SIG-M5 treated with dmso at 0.1 percent for 504 hours (cell line): ENCODE results near the gene INPP4B.

Source experiments
- DNase-seq: peaks from one replicate; lab custom pipeline; 2025; ENCODE audit not compliant: unreplicated experiment; lab: John Stamatoyannopoulos, UW

Gene INPP4B

DNA sequence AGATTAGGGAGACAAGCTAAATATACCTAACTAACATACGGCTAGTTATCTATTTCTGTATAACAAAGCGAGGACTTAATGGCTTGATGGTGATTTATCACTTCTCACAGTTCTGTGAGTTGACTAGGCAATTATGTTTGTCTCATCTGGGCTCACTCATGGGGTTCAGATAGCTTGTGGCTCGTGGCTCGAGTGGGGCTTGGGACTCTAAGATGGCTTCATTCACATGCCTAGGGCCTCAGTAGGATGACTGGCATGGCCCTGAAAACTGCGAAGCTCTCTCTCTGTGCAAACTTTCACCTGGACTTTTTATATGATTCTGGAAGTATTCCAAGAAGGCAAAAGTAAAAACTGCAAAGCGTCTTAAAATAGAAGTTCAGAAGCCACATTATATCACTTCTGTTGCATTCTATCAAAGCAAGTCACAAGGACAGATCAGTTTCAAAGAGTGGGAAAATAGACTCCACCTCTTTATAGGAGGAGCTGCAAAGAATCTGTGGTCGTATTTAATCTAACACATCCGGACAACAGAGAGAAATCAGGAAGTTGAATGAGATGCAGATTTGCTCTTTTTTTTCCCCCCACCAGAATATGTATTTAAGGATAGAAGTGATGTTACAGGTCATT is 491.2 kb downstream of the INPP4B start:
- no peak for DNase-seq

- no peak for DNase-seq
Observed at GRCh38 chr4:142354041-142354440, 492.1 kb downstream of the INPP4B start.

DNA sequence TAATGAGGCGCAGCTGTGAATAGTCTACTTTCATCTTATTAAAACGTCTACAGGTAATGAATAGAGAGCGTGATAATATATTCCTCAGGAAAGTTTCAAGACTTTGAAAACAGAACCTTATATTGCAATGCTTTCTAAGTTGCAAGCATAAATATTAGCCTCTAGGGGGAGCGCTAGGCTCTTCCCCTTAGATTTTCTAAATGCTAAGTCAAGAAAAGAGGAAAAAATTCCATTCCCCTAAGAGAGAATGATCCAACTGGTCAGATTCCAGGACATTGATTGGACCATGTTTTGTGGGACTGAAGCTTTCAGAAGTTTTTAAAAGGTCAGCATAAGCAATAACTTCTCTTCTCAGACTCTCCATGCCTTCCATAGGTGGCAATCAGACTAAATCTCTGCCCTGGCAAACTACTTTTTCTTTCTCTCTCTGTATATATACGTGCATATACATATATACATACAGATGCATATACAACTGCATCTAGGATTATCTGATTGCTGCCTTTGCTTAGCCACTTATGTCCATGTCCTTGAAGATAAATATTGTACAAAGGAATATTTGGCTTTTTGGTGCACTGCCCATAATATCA is 492.9 kb downstream of the INPP4B start:
- DNase-seq = peak; percentile 43

GRCh38 chr4:142352712-142353111 is 493.4 kb downstream of the INPP4B start:
- no peak for DNase-seq

DNA sequence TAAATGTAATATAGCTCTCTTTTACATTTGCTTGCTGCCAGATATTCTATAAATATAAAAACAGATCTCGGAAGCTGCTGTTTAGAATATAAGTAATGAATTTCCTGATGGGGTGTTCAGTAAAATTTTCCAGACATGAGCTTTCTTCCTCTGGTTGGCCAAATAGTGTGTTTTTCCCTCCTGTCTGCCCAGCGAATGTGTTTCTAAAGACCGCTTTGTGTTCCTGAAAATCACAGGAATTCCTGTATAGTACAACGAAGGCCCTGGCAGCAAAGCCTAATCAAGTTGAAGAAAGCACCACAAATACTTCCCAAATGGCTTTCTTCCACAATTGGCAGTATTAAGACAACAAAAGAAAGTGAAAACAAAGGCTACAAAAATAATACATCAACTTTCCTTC is 494.1 kb downstream of the INPP4B start:
- no peak for DNase-seq

DNA sequence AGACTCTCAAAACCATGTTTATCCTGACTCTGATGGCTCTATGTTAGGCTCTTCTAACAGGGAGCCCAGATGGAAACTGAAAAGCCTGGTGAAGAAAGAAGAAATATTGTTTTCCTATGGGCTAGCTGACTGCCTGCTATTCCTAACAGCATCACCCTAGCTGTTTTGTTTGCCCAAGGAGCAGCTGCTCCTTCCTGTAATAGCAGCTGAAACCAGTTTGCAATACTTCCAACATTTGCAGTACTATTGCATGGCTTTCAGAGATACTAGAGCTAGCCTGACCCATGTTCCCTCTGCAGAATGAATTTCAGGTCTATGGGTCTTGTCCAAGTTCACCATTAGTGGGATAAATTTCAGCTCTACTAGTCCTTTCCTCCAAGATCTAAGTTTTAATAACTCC is 495.2 kb downstream of the INPP4B start:
- peak; percentile 3 for DNase-seq

DNA sequence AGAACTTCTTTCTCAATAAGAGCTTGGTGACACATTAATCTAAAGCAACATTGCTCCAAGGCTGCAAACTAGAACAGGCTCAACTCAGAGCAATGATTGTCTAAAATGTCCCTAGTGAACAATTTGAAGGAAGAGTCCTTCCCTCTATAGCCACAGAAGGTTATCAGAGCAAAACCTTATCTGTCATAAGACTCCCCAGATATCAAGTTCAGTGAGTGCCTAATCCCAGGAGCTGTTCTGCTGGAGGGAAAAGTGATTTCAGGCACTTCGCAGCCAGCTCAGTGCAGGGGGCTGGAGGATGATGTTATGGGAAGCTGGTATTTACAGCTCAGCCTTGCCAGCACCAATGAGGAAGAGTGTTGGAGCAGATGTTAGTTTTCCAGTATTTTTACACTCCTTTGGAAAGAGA is 497.5 kb downstream of the INPP4B start:
- DNase-seq = no peak

DNA sequence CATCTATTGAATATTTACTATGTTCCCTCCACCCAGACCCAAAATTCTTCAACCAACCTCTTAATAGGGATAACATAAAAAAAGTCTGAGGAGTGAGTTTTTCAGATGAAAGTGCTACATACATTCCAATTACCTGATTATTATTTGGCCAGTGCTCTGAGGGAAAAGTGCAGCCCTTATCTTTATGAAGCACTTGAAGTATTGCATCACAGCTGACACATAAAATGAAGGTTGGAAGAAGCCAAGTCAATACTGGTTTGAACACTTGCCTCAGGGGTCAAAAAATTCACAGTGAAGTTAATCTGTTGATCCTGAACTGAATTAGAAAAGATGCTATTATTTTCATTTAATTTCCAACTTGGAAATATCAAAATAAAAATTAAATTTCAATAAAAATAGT is 498.9 kb downstream of the INPP4B start:
- peak; percentile 1 for DNase-seq

GRCh38 chr4:142345924-142346323 is 500.2 kb downstream of the INPP4B start:
- DNase-seq = no peak

GRCh38 chr4:142341268-142341667 is 504.8 kb downstream of the INPP4B start:
- no peak for DNase-seq

- DNase-seq = no peak
Observed at GRCh38 chr4:142339053-142339452, 507.0 kb downstream of the INPP4B start.

DNA sequence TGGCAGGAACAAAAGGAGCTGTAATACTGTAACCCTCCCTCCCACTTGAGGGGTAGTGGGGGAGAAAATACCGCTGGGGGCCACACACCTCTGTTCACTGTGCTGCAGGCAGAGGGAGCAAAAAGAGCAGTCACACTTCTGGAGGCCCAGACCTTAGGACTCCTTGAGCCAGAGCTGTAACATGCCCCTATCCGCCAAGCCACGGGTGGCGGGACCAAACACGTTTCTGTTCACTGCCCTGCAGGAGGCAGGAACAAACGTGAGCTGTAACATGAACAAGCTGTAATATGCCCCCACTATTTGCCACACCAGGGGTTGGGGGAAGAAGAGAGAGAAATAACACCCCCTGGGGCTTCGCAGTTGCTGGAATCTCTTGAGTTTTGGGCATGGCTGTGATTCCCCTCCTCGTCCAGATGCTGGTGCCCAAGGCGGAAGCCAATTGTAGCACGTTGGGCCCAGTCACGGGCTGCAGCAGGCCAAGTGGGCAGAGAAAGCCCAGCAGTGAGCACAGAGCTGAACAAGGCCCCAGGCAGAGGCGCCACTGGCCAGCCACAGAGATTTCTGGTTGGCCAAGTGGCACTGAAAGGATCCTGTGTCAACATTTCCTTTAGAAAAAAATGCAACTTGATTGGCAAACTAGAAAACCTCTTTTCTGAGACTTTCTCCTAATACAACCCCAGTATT is 509.7 kb downstream of the INPP4B start:
- DNase-seq = no peak

- no peak for DNase-seq
Observed at GRCh38 chr4:142334931-142335330, 511.2 kb downstream of the INPP4B start.

GRCh38 chr4:142331646-142332045 is 514.5 kb downstream of the INPP4B start:
- DNase-seq = no peak

DNA sequence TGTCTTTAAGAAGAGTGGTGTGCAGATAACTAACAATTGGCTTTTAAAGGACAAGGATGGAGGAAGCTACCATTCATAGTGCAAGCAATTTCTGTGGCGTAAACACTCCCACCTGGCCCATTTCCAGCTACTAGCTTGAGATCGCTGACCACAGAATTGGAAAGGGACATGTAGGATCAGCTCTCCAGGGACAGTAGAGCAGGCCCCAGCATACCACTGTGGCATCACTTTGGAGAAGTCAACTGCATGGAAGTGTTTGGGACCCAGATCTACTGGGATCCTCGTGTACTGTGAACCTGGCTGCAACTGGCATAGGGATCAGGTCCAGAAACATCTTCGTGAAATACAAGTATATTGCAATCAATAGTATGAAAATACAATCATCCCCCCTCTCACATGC is 515.0 kb downstream of the INPP4B start:
- DNase-seq = no peak

DNA sequence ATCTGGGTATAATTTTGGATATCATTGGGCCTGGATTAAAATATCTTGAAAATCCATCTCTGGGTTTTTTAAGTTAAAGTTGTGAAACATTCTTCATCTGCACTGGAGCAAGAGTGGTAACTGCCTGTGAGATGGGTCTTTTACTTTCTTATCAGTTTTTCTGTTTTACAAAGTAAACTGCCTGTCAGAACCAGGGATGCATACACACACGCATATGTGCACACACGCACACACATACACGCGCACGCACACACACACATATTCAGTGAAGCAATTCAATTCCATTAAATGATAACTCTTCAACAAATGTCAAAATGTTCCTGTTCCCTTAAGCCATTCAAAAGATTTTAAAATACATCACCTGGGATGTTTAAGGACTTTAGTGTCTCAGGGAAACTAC is 515.8 kb downstream of the INPP4B start:
- DNase-seq = no peak

DNA sequence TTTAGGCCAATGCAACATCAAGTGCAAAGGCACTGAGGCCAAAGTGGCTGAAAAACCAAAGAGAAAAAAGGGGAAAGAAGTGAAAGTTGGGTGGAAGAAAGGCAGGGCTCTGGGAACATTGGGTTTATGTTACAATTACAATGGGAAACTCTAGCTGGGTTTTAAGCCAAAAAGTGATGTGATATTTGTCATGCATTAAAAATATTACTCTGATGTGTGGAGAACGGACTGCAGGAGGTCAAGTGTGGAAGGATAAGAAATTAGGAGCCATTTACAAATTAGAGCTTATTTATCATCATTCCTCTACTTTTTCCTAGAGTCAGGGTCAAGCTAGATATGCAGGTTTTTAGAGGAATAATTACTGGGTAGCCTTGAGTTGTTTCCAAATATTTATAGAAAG is 516.8 kb downstream of the INPP4B start:
- no peak for DNase-seq

- DNase-seq = no peak
Observed at GRCh38 chr4:142326181-142326580, 519.9 kb downstream of the INPP4B start.

GRCh38 chr4:142324572-142324971 is 521.5 kb downstream of the INPP4B start:
- DNase-seq = no peak

GRCh38 chr4:142322996-142323395 is 523.1 kb downstream of the INPP4B start:
- DNase-seq = no peak

GRCh38 chr4:142318280-142318679 is 527.8 kb downstream of the INPP4B start:
- DNase-seq = no peak

GRCh38 chr4:142316913-142317312 is 529.2 kb downstream of the INPP4B start:
- no peak for DNase-seq

GRCh38 chr4:142316025-142316424 is 530.1 kb downstream of the INPP4B start:
- no peak for DNase-seq
